CD4-positive, alpha-beta T cell (primary cell): ENCODE measurements around the gene DAD1. TPM values are rescaled to one million over a fixed set of nuclear protein-coding genes. Genes with fewer than 3 reads are reported as not detected.
"Not testable (repeated sequence)": the region's sequence is repeated elsewhere in the genome, so short reads cannot be mapped to it uniquely, and the experiment has no call there.

ENCODE experiments used
- ATAC-seq: fragments of 200-7000 bp; cut with Tn5 transposase; one replicate; pipeline ENCODE4 v1.10.0; 2022; ENCODE audit warnings: mild to moderate bottlenecking; ENCODE audit not compliant: poor library complexity
- CTCF ChIA-PET: fragments of 350-600 bp; sonication (Branson Sonifier 250); formaldehyde crosslinking; loops from one replicate; lab custom pipeline; 2021; ENCODE audit warnings: antibody characterized with exemption, inconsistent platforms; lab: Charles Lee
- POLR2A ChIA-PET: fragments of 350-600 bp; sonication (Branson Sonifier 250); formaldehyde crosslinking; loops from one replicate; lab custom pipeline; 2021; ENCODE audit warnings: antibody characterized with exemption, inconsistent platforms; lab: Charles Lee
- DNase-seq, 14 experiments: peaks; one replicate each; pipeline ENCODE4 v3.0.0-alpha.2; 2013 to 2020; ENCODE audit warnings: mixed read lengths in 2 of 14
- H3K27ac ChIP-seq, 2 donors: one replicate each; pipeline versions ENCODE4 v1.5.1 to v1.7.0; 2013; ENCODE audit warnings: low read length in 2 of 2, low read depth in 1 of 2, mild to moderate bottlenecking in 1 of 2
- H3K27me3 ChIP-seq, 2 experiments: 1 replicate in 1 of 2; 2 replicates in 1 of 2; pipeline versions ENCODE4 v1.6.1 to v1.7.0; 2013; ENCODE audit warnings: low read length in 2 of 2, control low read depth in 1 of 2, mild to moderate bottlenecking in 1 of 2, moderate library complexity in 1 of 2; ENCODE audit not compliant: insufficient read depth in 2 of 2, control insufficient read depth in 1 of 2
- H3K36me3 ChIP-seq: one replicate; pipeline ENCODE4 v1.6.1; 2013; ENCODE audit warnings: low read length, control low read depth; ENCODE audit not compliant: insufficient read depth
- H3K4me1 ChIP-seq: one replicate; pipeline ENCODE4 v1.6.1; 2013; ENCODE audit warnings: low read length, control low read depth; ENCODE audit not compliant: insufficient read depth
- H3K4me3 ChIP-seq: one replicate; pipeline ENCODE4 v1.5.1; 2013; ENCODE audit warnings: mild to moderate bottlenecking, low read length, moderate library complexity
- H3K9me3 ChIP-seq, 2 experiments: 1 replicate in 1 of 2; 2 replicates in 1 of 2; pipeline versions ENCODE4 v1.6.1 to v1.7.0; 2013; ENCODE audit warnings: low read length in 2 of 2, mild to moderate bottlenecking in 2 of 2, control low read depth in 1 of 2, moderate library complexity in 1 of 2; ENCODE audit not compliant: control insufficient read depth in 1 of 2, insufficient read depth in 1 of 2
- H3K27ac Mint-ChIP-seq: one replicate; pipeline ENCODE4 v1.8.0; 2020; ENCODE audit warnings: mixed read lengths
- H3K27me3 Mint-ChIP-seq: one replicate; pipeline ENCODE4 v1.8.0; 2021; ENCODE audit warnings: mixed read lengths
- H3K36me3 Mint-ChIP-seq: one replicate; pipeline ENCODE4 v1.8.0; 2021; ENCODE audit warnings: low read depth, mixed read lengths
- H3K4me1 Mint-ChIP-seq: one replicate; pipeline ENCODE4 v1.8.0; 2021; ENCODE audit warnings: low read depth, mixed read lengths
- H3K4me3 Mint-ChIP-seq: one replicate; pipeline ENCODE4 v1.8.0; 2020; ENCODE audit warnings: mild to moderate bottlenecking, mixed read lengths
- H3K9me3 Mint-ChIP-seq: one replicate; pipeline ENCODE4 v1.8.0; 2020; ENCODE audit warnings: mixed read lengths
- intact Hi-C, 2 experiments: fragments of 100-400 bp; cut with DNase I in 1 of 2; cut with micrococcal nuclease in 1 of 2; formaldehyde crosslinking; loops; one replicate each; pipeline versions ENCODE4 v1.15.1 to v1.9.0; 2023 to 2025; cut with DNase I, micrococcal nuclease
- polyA plus RNA-seq, 2 donors: library from polyadenylated mRNA; unstranded; fragments of 120-200 nt; gene quantifications; one replicate each; pipeline ENCODE4 v1.2.1, GENCODE V29; 2013
- total RNA-seq, 174 experiments: library from RNA in 2 of 174; stranded (reverse) in 2 of 174; gene quantifications; one replicate each; pipeline ENCODE4 v1.2.3 and lab custom pipeline; 2021 to 2026
- TF ChIP-seq, protein P1 (sequence below): fragments of 200-600 bp; IDR thresholded peaks from one replicate; pipeline ENCODE4 v1.8.0; 2022; ENCODE audit warnings: antibody characterized with exemption, mild to moderate bottlenecking

The DAD1 gene
- total RNA-seq = 10 to 100 TPM; 41.8 to 44.1 TPM
- polyA plus RNA-seq (2013, experiment 1 of 2) = 186 TPM
- polyA plus RNA-seq (2013, experiment 2 of 2) = 151 TPM
- 24.6 to 167 (median 50.4) reads per million in 172 experiments for total RNA-seq (lab: John Stamatoyannopoulos, UW)

DNA sequence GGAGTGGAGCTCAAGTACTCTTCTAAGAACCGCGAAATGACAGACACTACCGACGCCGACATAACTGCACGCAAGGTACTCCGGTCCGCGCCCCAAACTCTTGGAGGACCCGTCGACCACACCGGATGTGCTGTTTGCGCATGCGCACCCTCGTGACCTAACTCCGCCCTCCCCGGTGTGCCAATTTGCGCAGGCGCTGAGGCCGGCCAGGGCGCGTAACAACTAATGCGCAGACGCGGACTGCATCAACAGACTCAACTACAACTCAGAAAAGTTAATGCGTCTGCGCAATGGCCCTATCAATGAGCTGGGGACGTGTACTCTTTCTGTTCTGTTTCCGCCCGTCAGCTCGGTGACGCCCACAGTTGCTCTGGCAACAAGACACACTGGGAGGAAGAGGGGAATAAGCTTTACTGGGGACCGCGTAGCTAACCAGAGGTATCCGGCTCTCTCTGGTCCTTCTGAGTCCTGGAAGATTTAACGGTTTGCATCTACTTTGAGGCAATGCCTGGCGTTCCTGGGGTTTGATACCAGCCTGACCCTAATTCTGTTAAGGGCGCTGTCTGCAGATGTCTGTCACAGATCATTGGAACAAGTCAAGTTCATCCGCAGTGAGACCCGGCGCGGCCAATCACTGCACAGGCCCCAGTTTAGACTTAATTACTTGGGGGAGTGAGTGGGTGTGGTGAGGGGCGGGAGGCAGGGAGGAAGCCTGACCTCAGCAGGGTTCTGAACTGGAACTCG lies at the start of gene DAD1:
Gene DAD1 (minus strand): TSS at position 129 of the 744 bp plus-strand sequence. CDS start 67 bp downstream, at position 62.
- H3K27ac ChIP-seq = peak within 1 kb of the TSS; percentile 92 to 96
- H3K9me3 Mint-ChIP-seq = no peaks in the 10 kb centered on the region
- peak; percentile 87 for ATAC-seq
- peak; percentile 98 to 100 (median 100) for DNase-seq
- CTCF ChIA-PET = interaction anchor here (0.7 to 6.7 kb wide), 12 partner anchors 10 to 764 kb away, joined by 3 to 87 read pairs (median 4); partner anchors contain the start of genes ABHD4 and OXA1L
- H3K4me1 Mint-ChIP-seq = peaks cover 60% of the 10 kb centered on the region
- no peaks in the 10 kb centered on the region for H3K36me3 ChIP-seq
- H3K27ac Mint-ChIP-seq = peak within 1 kb of the TSS; percentile 98
- H3K4me3 Mint-ChIP-seq = peak within 1 kb of the TSS; percentile 96
- peak within 1 kb of the TSS; percentile 82 for H3K4me3 ChIP-seq
- intact Hi-C loops = loop anchor here (1.0 to 10.0 kb wide), 9 partner anchors 19 to 713 kb away; partner anchors contain the start of genes OXA1L (in 2 of the 2), HOMEZ (in 1 of the 2) and PPP1R3E (in 1 of the 2)
- H3K4me1 ChIP-seq = peaks cover 39% of the 10 kb centered on the region
- no peaks in the 10 kb centered on the region for H3K9me3 ChIP-seq
- POLR2A ChIA-PET = interaction anchor here (0.6 to 7.3 kb wide), 43 partner anchors 9 to 1205 kb away, joined by 3 to 137 read pairs (median 5); partner anchors contain the start of genes ABHD4, ACIN1, C14orf119 and HAUS4
- TF ChIP-seq, protein P1, sequence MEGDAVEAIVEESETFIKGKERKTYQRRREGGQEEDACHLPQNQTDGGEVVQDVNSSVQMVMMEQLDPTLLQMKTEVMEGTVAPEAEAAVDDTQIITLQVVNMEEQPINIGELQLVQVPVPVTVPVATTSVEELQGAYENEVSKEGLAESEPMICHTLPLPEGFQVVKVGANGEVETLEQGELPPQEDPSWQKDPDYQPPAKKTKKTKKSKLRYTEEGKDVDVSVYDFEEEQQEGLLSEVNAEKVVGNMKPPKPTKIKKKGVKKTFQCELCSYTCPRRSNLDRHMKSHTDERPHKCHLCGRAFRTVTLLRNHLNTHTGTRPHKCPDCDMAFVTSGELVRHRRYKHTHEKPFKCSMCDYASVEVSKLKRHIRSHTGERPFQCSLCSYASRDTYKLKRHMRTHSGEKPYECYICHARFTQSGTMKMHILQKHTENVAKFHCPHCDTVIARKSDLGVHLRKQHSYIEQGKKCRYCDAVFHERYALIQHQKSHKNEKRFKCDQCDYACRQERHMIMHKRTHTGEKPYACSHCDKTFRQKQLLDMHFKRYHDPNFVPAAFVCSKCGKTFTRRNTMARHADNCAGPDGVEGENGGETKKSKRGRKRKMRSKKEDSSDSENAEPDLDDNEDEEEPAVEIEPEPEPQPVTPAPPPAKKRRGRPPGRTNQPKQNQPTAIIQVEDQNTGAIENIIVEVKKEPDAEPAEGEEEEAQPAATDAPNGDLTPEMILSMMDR = no peak
- H3K36me3 Mint-ChIP-seq = peaks cover 44% of the 10 kb centered on the region
- no peaks in the 10 kb centered on the region for H3K27me3 Mint-ChIP-seq
- H3K27me3 ChIP-seq = no peaks in the 10 kb centered on the region

DNA sequence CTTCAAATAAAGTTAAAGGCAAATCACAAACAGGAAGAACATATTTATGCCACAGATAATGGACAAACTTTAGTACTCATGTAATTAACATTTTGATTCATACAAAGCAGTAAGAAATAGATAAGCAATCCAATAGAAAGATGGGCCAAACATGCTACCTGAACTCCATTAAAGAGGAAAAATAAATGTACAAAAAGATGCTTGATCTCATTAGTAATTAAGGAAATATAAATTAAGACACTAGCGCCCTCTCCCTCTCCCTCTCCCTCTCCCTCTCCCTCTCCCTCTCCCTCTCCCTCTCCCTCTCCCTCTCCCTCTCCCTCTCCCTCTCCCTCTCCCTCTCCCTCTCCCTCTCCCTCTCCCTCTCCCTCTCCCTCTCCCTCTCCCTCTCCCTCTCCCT lies 47.0 kb upstream of the DAD1 start:
- CTCF ChIA-PET = interaction anchor here (0.6 kb wide), 1 partner anchor 217 kb away, joined by 3 read pairs; no protein-coding TSS in a partner anchor
- DNase-seq, ATAC-seq, H3K4me3 Mint-ChIP-seq, POLR2A ChIA-PET, H3K4me1 Mint-ChIP-seq, intact Hi-C loops, H3K27me3 Mint-ChIP-seq, H3K27ac Mint-ChIP-seq, H3K36me3 Mint-ChIP-seq, H3K27ac ChIP-seq, H3K4me3 ChIP-seq, H3K9me3 Mint-ChIP-seq, H3K27me3 ChIP-seq, H3K4me1 ChIP-seq, H3K36me3 ChIP-seq: not testable (repeated sequence)
- peaks cover 0 to 10% of the 10 kb centered on the region in 2 experiments for H3K9me3 ChIP-seq

DNA sequence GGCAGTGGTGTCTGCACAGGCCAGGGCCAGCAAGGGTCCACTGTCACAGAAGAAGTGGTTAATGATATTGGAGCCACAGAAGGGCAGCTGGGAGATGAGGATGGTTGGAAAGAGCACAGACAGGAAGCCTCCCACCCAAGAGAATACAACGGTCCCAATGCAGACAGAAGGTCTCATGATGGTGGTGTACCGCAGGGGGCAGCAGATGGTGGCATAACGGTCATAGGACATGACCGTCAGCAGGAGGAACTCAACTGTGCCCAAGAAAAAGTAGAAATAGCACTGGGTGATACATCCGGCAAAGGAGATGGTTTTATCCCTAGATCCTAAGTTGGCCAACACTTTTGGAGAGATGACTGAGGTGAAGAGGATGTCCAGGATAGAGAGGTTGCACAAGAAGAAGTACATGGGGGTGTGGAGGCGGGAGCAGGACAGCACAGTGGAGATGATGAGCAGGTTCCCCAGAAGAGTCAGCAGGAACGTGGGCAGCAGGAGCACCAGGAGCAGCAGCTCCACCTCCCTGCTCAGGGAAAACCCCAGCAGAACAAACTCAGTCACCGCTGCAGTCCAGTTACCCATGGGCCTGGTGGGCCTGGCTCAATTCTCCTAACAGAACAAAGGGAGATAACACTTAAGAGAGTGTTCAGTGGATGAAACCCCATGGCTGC lies 45.3 kb upstream of the DAD1 start:
- Histone ChIP-seq H3K27me3 (peaks cover 0 to 4% of the 10 kb centered on the region in 2 experiments), H3K4me1 (no peaks in the 10 kb centered on the region), H3K27ac (no peak overlapping the region), H3K36me3 (no peaks in the 10 kb centered on the region), H3K4me3 (no peak overlapping the region), H3K9me3 (peaks cover 0 to 11% of the 10 kb centered on the region in 2 experiments)
- Mint-ChIP-seq H3K4me1 (no peaks in the 10 kb centered on the region), H3K4me3 (no peak overlapping the region), H3K27me3 (peaks cover 14% of the 10 kb centered on the region), H3K36me3 (no peaks in the 10 kb centered on the region), H3K9me3 (no peaks in the 10 kb centered on the region), H3K27ac (no peak overlapping the region)
- TF ChIP-seq, protein P1 = no peak
- POLR2A ChIA-PET = no interaction called here
- CTCF ChIA-PET = no interaction called here
- no peak for DNase-seq
- no peak for ATAC-seq
- intact Hi-C loops = no loop called here
